ENCODE results near the gene ANTXR1. TPM values are rescaled to one million over a fixed set of nuclear protein-coding genes. Genes with fewer than 3 reads are reported as not detected.

The ANTXR1 gene
- total RNA-seq, 2 donors from 2014 or later, result 48.3 to 54.5 TPM

GRCh38 chr2:69223759-69224511, 211.0 kb downstream of the ANTXR1 start:
- H3K9ac ChIP-seq (ENCODE audit: extremely low read depth, low read length, poor library complexity, severe bottlenecking), result no peak overlapping the region
- no peaks in the 10 kb centered on the region for H3K27me3 ChIP-seq (ENCODE audit: control insufficient read depth, insufficient read depth, low read length, poor library complexity, severe bottlenecking)
- no peaks in the 10 kb centered on the region for H3K27me3 Mint-ChIP-seq (ENCODE audit: insufficient read depth)
- no peaks in the 10 kb centered on the region for H3K4me1 ChIP-seq (ENCODE audit: control insufficient read depth, insufficient read depth, low read length)
- H3K9me3 ChIP-seq (ENCODE audit: control insufficient read depth, low read length), result no peaks in the 10 kb centered on the region
- no peaks in the 10 kb centered on the region for H3K9me3 Mint-ChIP-seq
- peaks cover 10% of the 10 kb centered on the region for H3K36me3 Mint-ChIP-seq (ENCODE audit: low read depth)
- no peak for DNase-seq
- WGBS, 2 experiments (ENCODE audit: insufficient coverage in 1 of 2, insufficient read length in 1 of 2), result 90 to 96% methylated on average over 3 to 6 of the region's 6 CpGs
- H3K4me3 ChIP-seq (ENCODE audit: low read length), result no peak overlapping the region
- H3K27ac ChIP-seq (ENCODE audit: low read depth, low read length), result no peak overlapping the region
- no peak overlapping the region for H3K27ac Mint-ChIP-seq
- no peaks in the 10 kb centered on the region for H3K36me3 ChIP-seq (ENCODE audit: control insufficient read depth, insufficient read depth, low read length)
- no peak for TF ChIP-seq CTCF (conservative IDR thresholded peaks at IDR 0.05)
- no peaks in the 10 kb centered on the region for H3K4me1 Mint-ChIP-seq
- H3K4me3 Mint-ChIP-seq, result no peak overlapping the region

GRCh38 chr2:69224512-69224837, 211.5 kb downstream of the ANTXR1 start:
- no peaks in the 10 kb centered on the region for H3K27me3 Mint-ChIP-seq (ENCODE audit: insufficient read depth)
- TF ChIP-seq CTCF (conservative IDR thresholded peaks at IDR 0.05), result no peak
- no peaks in the 10 kb centered on the region for H3K4me1 Mint-ChIP-seq
- Histone ChIP-seq H3K36me3 (ENCODE audit: control insufficient read depth, insufficient read depth, low read length) (no peaks in the 10 kb centered on the region), H3K9ac (ENCODE audit: extremely low read depth, low read length, poor library complexity, severe bottlenecking) (no peak overlapping the region), H3K9me3 (ENCODE audit: control insufficient read depth, low read length) (no peaks in the 10 kb centered on the region), H3K27ac (ENCODE audit: low read depth, low read length) (no peak overlapping the region), H3K27me3 (ENCODE audit: control insufficient read depth, insufficient read depth, low read length, poor library complexity, severe bottlenecking) (no peaks in the 10 kb centered on the region), H3K4me1 (ENCODE audit: control insufficient read depth, insufficient read depth, low read length) (no peaks in the 10 kb centered on the region), H3K4me3 (ENCODE audit: low read length) (no peak overlapping the region)
- 91 to 100% methylated on average over 1 to 3 of the region's 3 CpGs for WGBS, 2 experiments (ENCODE audit: insufficient coverage in 1 of 2, insufficient read length in 1 of 2)
- DNase-seq, result no peak
- no peak overlapping the region for H3K4me3 Mint-ChIP-seq
- no peak overlapping the region for H3K27ac Mint-ChIP-seq
- H3K36me3 Mint-ChIP-seq (ENCODE audit: low read depth), result peaks cover 10% of the 10 kb centered on the region
- H3K9me3 Mint-ChIP-seq, result no peaks in the 10 kb centered on the region

- no peaks in the 10 kb centered on the region for H3K27me3 ChIP-seq (ENCODE audit: control insufficient read depth, insufficient read depth, low read length, poor library complexity, severe bottlenecking)
- DNase-seq, result no peak
- H3K9ac ChIP-seq (ENCODE audit: extremely low read depth, low read length, poor library complexity, severe bottlenecking), result no peak overlapping the region
- H3K36me3 ChIP-seq (ENCODE audit: control insufficient read depth, insufficient read depth, low read length), result no peaks in the 10 kb centered on the region
- no peak for TF ChIP-seq CTCF (conservative IDR thresholded peaks at IDR 0.05)
- WGBS, 2 experiments (ENCODE audit: insufficient coverage in 1 of 2, insufficient read length in 1 of 2), result 93% methylated on average over 2 of the region's 2 CpGs; no CpG with 5 or more reads in 1 of the 2 experiments
- H3K9me3 ChIP-seq (ENCODE audit: control insufficient read depth, low read length), result no peaks in the 10 kb centered on the region
- no peak overlapping the region for H3K4me3 Mint-ChIP-seq
- H3K27me3 Mint-ChIP-seq (ENCODE audit: insufficient read depth), result no peaks in the 10 kb centered on the region
- H3K27ac Mint-ChIP-seq, result no peak overlapping the region
- no peaks in the 10 kb centered on the region for H3K4me1 Mint-ChIP-seq
- peaks cover 3% of the 10 kb centered on the region for H3K9me3 Mint-ChIP-seq
- H3K4me3 ChIP-seq (ENCODE audit: low read length), result no peak overlapping the region
- peaks cover 10% of the 10 kb centered on the region for H3K36me3 Mint-ChIP-seq (ENCODE audit: low read depth)
- H3K4me1 ChIP-seq (ENCODE audit: control insufficient read depth, insufficient read depth, low read length), result no peaks in the 10 kb centered on the region
- no peak overlapping the region for H3K27ac ChIP-seq (ENCODE audit: low read depth, low read length)
Observed at GRCh38 chr2:69225933-69226332, 213.0 kb downstream of the ANTXR1 start.
